ENCODE measurements around the gene CLDN6.
A peak's percentile ranks its signal among the peaks of the same experiment; 100 is the strongest.

The CLDN6 gene, protein sequence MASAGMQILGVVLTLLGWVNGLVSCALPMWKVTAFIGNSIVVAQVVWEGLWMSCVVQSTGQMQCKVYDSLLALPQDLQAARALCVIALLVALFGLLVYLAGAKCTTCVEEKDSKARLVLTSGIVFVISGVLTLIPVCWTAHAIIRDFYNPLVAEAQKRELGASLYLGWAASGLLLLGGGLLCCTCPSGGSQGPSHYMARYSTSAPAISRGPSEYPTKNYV

DNA sequence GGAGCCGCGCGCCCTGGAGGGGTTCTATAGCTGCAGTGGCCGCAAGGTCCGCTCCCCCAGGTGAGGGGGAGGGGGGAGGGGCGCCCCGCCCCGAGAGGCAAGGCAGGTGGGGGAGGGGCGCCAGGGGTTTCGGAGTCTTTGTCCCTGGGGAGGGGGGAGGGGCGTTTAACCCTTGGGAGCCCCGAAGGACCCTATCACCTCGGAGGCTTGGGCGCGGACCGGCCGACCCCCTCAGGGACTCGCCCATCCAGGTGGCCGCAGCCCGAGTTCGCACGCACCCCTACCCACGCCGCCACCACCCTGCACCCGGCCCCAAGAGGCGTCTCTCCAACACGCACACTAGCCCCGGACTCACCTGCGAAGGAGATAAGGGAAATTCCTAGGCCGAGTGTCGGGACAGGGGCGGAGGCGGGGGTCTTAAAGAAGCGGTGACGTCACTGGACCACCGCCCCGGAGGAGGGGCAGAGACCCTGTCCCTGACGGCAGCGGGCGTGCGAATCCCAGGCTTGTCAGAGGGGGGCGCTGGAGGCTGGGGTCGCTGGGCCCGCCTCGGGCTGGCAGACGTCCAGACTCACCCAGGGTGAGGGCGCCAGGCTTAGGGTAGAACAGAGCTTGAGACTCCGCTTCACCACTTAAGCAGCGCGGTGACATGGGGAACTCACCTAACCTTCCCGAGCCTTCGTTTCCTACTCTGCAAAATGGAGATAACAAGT, at the start of gene CLDN6:
Gene CLDN6 (minus strand): TSS at position 390 of the 713 bp plus-strand sequence. CDS start 2,162 bp downstream, outside the sequence.
- DNase-seq (ENCODE audit: low read depth in 2 of 2), result no peak
- TF ChIP-seq, protein P1, sequence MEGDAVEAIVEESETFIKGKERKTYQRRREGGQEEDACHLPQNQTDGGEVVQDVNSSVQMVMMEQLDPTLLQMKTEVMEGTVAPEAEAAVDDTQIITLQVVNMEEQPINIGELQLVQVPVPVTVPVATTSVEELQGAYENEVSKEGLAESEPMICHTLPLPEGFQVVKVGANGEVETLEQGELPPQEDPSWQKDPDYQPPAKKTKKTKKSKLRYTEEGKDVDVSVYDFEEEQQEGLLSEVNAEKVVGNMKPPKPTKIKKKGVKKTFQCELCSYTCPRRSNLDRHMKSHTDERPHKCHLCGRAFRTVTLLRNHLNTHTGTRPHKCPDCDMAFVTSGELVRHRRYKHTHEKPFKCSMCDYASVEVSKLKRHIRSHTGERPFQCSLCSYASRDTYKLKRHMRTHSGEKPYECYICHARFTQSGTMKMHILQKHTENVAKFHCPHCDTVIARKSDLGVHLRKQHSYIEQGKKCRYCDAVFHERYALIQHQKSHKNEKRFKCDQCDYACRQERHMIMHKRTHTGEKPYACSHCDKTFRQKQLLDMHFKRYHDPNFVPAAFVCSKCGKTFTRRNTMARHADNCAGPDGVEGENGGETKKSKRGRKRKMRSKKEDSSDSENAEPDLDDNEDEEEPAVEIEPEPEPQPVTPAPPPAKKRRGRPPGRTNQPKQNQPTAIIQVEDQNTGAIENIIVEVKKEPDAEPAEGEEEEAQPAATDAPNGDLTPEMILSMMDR (IDR thresholded peaks at IDR 0.05; ENCODE audit: low read depth, low read length), result peak; percentile 23
- H3K4me3 ChIP-seq (replicated peaks in 1 of 2; ENCODE audit: low read depth in 2 of 2, low read length in 2 of 2), result no peak within 1 kb of the TSS

DNA sequence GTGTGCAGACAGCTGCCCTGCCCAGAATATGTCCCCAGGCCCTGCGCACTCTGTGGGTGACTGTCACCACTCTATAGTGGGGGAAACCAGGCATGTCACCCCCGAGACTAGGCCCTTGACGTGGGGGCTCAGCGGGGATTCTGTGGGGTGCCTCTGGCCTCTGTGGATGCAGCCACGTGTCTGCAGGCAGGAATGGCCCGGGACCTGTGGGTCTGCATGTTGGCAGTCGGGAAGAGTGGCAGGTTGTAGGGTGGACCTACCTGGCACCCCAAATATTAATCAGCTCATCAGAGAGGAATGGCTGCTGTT, 48.4 kb upstream of the CLDN6 start:
- no peak for DNase-seq (ENCODE audit: low read depth in 2 of 2)
- peak overlapping the region; percentile 0 to 58 for H3K4me3 ChIP-seq (replicated peaks in 1 of 2; ENCODE audit: low read depth in 2 of 2, low read length in 2 of 2)
- TF ChIP-seq, protein P1 (IDR thresholded peaks at IDR 0.05; ENCODE audit: low read depth, low read length), result no peak

DNA sequence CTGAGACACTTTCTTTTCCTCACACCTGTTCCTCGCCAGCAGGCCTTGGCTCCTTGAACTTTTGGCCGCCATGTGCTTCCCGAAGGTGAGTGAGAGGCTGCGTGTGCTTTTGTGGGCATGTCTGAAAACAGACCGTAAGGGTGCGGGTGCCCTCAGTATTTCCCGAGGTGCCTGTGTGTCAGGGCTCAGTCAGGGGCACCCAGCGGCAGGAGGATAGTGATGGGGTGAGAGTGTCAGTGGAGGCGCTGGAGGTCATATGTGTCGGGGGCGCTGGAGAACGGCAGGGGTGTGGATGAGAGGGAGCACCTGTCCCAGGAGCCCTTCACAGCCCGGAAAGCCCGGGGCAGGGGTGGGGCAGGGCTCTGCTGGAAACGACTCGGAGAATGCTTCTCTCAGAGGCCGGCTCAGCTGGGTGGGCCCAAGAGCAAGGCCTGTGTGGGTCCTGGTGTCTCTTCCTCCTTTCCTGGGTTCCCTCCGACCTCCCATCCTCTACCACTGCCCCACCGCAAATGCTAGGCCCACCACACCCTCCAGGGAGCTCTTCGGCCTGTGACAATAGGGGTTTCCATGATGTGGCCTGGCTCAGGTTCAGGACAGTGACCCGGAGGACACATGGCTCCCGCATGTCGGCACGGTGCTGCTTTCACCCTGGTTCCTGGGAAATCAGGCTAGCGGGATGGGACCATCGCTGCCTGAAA, 47.9 kb upstream of the CLDN6 start:
- TF ChIP-seq, protein P1 (IDR thresholded peaks at IDR 0.05; ENCODE audit: low read depth, low read length), result no peak
- H3K4me3 ChIP-seq (replicated peaks in 1 of 2; ENCODE audit: low read depth in 2 of 2, low read length in 2 of 2), result peak overlapping the region; percentile 0 to 58
- peak in 1 of 2 donors; percentile 19 for DNase-seq (ENCODE audit: low read depth in 2 of 2)

DNA sequence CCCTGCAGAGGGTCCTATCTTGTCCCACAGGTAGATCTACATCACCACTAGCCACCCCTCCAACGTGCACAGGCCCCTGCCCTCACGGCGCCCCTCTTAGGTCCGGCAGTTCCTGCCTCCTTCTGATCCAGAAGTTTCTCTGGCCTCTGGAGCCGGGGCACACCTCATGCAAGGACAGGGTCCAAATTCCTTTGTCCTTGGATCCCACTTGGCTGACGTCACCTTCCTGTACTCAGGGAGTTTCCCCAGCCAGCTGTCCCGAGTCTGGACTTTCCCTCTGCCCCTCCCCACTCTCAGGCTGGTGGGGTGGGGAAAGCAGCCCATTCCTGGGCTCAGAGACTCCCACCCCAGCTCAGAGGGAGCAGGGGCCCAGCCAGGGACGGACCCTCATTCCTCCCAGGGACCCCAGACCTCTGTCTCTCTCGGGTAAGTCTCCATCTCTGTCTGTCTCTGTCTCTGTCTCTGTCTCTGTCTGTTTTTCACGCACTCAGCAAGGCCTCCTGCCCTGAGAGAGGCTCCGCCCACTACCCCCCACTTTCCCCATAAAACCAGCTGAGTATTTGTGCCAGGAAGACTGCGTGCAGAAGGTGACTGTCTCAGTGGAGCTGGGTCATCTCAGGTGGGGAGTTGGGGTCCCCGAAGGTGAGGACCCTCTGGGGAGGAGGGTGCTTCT, 47.2 kb upstream of the CLDN6 start, which contains the start of gene IL32:
Gene IL32 (plus strand): TSS at position 572 of the 673 bp plus-strand sequence. CDS start 172 bp downstream, outside the sequence.
- peak within 1 kb of the TSS; percentile 8 to 58 for H3K4me3 ChIP-seq (replicated peaks in 1 of 2; ENCODE audit: low read depth in 2 of 2, low read length in 2 of 2)
- TF ChIP-seq, protein P1 (IDR thresholded peaks at IDR 0.05; ENCODE audit: low read depth, low read length), result no peak
- DNase-seq (ENCODE audit: low read depth in 2 of 2), result peak; percentile 84 to 95

DNA sequence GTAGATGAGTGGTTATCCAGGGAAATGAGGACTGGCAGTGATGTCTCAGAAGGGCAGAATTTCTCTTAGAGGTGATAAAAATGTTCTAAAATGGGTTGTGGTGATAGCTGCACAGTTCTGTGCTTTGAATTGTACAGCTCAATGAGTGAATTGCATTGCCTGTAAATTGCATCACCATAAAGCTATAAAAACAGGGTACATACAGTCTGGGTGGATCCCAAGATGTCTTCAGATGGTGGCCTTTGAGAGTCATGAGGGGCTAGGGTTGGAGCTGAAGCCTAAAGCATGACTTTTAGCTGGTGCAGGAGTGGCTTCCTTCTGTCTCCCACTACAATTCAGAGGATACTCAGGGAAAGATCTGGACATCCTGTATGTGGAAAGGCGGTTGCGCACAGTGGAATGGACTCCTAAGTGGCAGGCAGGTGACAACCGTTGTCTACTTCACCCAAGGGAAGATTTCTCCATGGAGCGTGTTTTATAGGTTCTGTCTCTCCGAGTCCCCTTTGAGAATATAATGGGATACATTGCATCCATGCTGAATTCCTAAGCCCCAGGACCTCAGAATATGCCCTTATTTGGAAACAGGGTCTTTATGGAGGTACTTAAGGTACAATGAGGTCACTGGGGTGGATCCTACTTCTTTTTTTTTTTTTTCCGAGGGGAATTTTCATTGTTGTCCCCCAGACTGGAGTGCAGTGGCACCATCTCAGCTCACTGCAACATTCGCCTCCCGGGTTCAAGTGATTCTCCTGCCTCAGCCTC, 45.8 kb upstream of the CLDN6 start:
- no peak overlapping the region for H3K4me3 ChIP-seq (replicated peaks in 1 of 2; ENCODE audit: low read depth in 2 of 2, low read length in 2 of 2)
- TF ChIP-seq, protein P1 (IDR thresholded peaks at IDR 0.05; ENCODE audit: low read depth, low read length), result no peak
- DNase-seq (ENCODE audit: low read depth in 2 of 2), result no peak

DNA sequence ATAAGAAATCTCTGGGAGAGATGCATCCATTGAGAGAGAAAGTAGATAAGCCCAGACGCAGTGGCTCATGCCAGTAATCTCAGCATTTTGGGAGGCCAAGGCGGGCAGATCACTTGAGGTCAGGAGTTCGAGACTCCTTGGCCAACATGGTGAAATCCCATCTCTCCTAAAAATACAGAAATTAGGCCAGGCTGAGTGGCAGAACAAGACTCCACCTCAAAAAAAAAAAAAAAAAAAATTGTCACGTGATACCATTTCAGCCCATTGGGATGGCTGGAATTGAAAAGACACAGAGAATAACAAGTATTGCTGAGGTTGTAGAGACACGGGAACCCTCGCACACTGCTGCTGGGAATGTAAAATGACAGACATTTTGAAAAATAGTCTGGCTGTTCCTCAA, 44.6 kb upstream of the CLDN6 start:
- H3K4me3 ChIP-seq (replicated peaks in 1 of 2; ENCODE audit: low read depth in 2 of 2, low read length in 2 of 2), result no peak overlapping the region
- TF ChIP-seq, protein P1 (IDR thresholded peaks at IDR 0.05; ENCODE audit: low read depth, low read length), result no peak
- no peak for DNase-seq (ENCODE audit: low read depth in 2 of 2)

Data from cardiac fibroblast (primary cell).